Psoas muscle (tissue), 8 donors: Measurements from ENCODE around the gene ATIC. TPM values are rescaled to one million over a fixed set of nuclear protein-coding genes. Genes with fewer than 3 reads are reported as not detected.

ENCODE experiments used
- ATAC-seq, 4 donors: fragments of 200-7000 bp; cut with Tn5 transposase; one replicate each; pipeline ENCODE4 v1.9.1; 2020; ENCODE audit warnings: moderate library complexity in 3 of 4, mild to moderate bottlenecking in 2 of 4
- DNase-seq, 2 donors: peaks; one replicate each; pipeline ENCODE4 v3.0.0-alpha.2; 2020
- H3K27ac ChIP-seq: fragments of 200-600 bp; one replicate; pipeline ENCODE4 v1.8.0; 2022
- H3K27me3 ChIP-seq, 3 donors: fragments of 200-600 bp in 1 of 3; one replicate each; pipeline versions ENCODE4 v1.6.1 to v1.8.0; 2013 to 2022; ENCODE audit warnings: low read length in 2 of 3, mild to moderate bottlenecking in 2 of 3, moderate library complexity in 1 of 3; ENCODE audit not compliant: insufficient read depth in 3 of 3
- H3K36me3 ChIP-seq, 2 donors: fragments of 200-600 bp in 1 of 2; one replicate each; pipeline versions ENCODE4 v1.6.1 to v1.8.0; 2013 to 2022; ENCODE audit warnings: low read depth in 1 of 2, mild to moderate bottlenecking in 1 of 2, moderate library complexity in 1 of 2; ENCODE audit not compliant: insufficient read depth in 1 of 2
- H3K4me1 ChIP-seq: fragments of 200-600 bp; one replicate; pipeline ENCODE4 v1.8.0; 2022
- H3K4me3 ChIP-seq: fragments of 200-600 bp; one replicate; pipeline ENCODE4 v1.8.0; 2022; ENCODE audit warnings: mild to moderate bottlenecking
- H3K9me3 ChIP-seq: fragments of 200-600 bp; one replicate; pipeline ENCODE4 v1.8.0; 2022
- CTCF ChIP-seq: fragments of 200-600 bp; IDR thresholded peaks from one replicate; pipeline ENCODE4 v1.8.0; 2022; ENCODE audit warnings: antibody characterized with exemption
- WGBS, 3 donors: extraction: QIAGEN DNeasy Blood & Tissue Kit; methylation state at CpG; one replicate each; pipeline versions ENCODE4 v1.1.6 to v1.1.7; 2013; 5-methylcytosine and 5-hydroxymethylcytosine counted together
- intact Hi-C, 2 donors: fragments of 100-400 bp; cut with DNase I; formaldehyde crosslinking; loops; one replicate each; pipeline versions ENCODE4 v1.11.0 to v1.14.2; 2022
- polyA plus RNA-seq, 3 donors: library from polyadenylated mRNA; stranded (reverse); fragments of 200-250 nt; gene quantifications; one replicate each; pipeline ENCODE4 v1.2.3, GENCODE V29; 2013
- total RNA-seq, 4 donors: library from RNA; stranded (reverse); fragmentation: NEBNext Ultra II Directional in 2 of 4; extraction: Animal tissue kit (Norgen Biotek cat#: 25700) in 2 of 4; gene quantifications; one replicate each; pipeline versions ENCODE4 v1.2.1 to v1.2.4, GENCODE V29; 2021 to 2023
- donor health status: healthy with polysubstance abuse.
- donor health status: DM: no; HTN: no; CAD: no; lungs with moderate emphysema.
- donor health status: Bipolar disorder and iron deficiency.
- donor health status: healthy.
- donor health status: DM: yes; HTN: yes; CAD: no.
- donor health status: DM: no; HTN: no; CAD: no.
- donor health status: DM: no; HTN: no; CAD: no.
- donor health status: DM: yes; HTN: yes; CAD: no.

Gene ATIC
- total and polyA plus RNA-seq, 7 donors = 50.9 to 147 (median 83.8) TPM

GRCh38 chr2:215362562-215362904, 50.7 kb downstream of the ATIC start:
- no peak for TF ChIP-seq CTCF
- peaks cover 3 to 65% of the 10 kb centered on the region in 2 donors for H3K36me3 ChIP-seq
- H3K27me3 ChIP-seq = no peaks in the 10 kb centered on the region
- no peak overlapping the region for H3K27ac ChIP-seq
- no peaks in the 10 kb centered on the region for H3K4me1 ChIP-seq
- 94 to 96% (median 95%) methylated on average over 8 of the region's 8 CpGs for WGBS, 3 donors
- ATAC-seq (no peak), DNase-seq (no peak)
- H3K9me3 ChIP-seq = no peaks in the 10 kb centered on the region
- H3K4me3 ChIP-seq = no peak overlapping the region
- intact Hi-C loops = no loop called here

DNA sequence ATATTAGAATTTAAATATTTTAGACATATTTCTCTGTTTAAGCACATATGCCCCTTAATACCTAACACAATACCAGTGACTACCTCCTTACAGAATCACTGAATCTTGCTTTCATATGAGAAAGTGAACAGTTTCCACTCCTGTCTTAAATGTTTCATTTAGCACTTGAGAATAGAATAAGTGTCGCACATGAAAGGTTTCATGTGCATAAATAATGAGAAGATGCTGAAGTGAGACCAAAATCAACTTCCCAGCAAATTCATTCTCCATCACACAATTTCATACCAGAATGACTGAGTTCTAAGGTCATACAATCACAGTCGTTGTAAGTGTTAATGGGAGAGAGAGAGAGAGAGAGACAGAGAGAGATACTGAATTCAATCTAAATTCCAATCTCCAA, 51.2 kb downstream of the ATIC start:
- Histone ChIP-seq H3K27ac (no peak overlapping the region), H3K36me3 (peaks cover 3 to 70% of the 10 kb centered on the region in 2 donors), H3K4me3 (no peak overlapping the region), H3K27me3 (no peaks in the 10 kb centered on the region), H3K4me1 (no peaks in the 10 kb centered on the region), H3K9me3 (no peaks in the 10 kb centered on the region)
- WGBS, 3 donors = 80 to 83% (median 83%) methylated on average over 2 of the region's 2 CpGs
- intact Hi-C loops = no loop called here
- TF ChIP-seq CTCF = no peak
- DNase-seq (no peak), ATAC-seq (no peak)

GRCh38 chr2:215363461-215364156, 51.8 kb downstream of the ATIC start:
- no peaks in the 10 kb centered on the region for H3K4me1 ChIP-seq
- H3K36me3 ChIP-seq = peaks cover 3 to 71% of the 10 kb centered on the region in 2 donors
- H3K9me3 ChIP-seq = no peaks in the 10 kb centered on the region
- no peak overlapping the region for H3K4me3 ChIP-seq
- ATAC-seq (no peak), DNase-seq (no peak)
- H3K27ac ChIP-seq = no peak overlapping the region
- TF ChIP-seq CTCF = no peak
- WGBS, 3 donors = 70 to 83% (median 81%) methylated on average over 2 of the region's 2 CpGs
- H3K27me3 ChIP-seq = no peaks in the 10 kb centered on the region
- intact Hi-C loops = no loop called here

DNA sequence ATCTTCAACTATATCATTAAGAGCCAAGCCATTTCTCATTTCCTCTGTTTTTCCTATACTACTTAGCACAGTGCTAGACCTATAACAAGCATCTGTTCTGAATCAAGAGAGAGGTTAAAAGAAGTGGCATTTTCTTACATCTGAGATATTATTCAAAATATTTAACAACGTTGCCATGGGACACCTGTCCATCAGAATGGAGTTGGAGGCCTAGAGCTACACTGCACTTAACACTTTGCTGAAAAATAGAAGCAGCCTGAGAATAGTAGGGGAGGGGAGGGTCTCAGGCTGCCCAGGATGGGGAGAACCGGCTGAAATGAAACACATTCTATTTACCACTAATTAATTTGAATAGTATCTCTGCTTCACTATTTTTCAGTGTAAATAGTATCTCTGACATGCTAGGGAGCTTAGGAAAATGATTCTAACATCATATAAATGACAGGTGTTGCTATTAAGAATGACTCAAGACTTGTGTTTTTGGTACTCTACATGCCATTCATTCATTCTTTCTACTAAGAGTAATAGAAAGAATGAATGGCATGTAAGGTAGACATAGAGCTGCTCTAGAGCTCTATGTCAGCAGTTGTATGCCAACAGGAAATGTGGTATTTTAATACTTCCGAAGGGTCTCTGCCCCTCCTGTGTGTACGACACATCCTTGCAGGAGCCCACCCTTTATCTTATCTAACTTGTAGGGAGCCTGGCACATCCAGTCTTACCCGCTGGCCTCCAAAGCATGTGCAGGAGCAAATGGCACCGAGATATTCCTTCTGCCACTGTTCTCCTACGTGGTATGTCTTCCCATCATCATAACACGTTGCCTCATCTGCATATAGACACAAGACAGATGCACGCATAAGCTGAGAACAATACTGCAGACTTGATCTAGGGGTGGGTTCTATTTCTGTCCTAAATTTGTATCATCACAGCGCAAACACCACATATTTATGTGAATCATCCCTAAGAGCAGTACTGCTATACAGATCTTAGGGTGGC, 52.6 kb downstream of the ATIC start:
- H3K27ac ChIP-seq = no peak overlapping the region
- H3K36me3 ChIP-seq = peaks cover 3 to 75% of the 10 kb centered on the region in 2 donors
- TF ChIP-seq CTCF = no peak
- no peak for DNase-seq
- WGBS, 3 donors = 88 to 90% (median 88%) methylated on average over 10 of the region's 10 CpGs
- intact Hi-C loops = no loop called here
- H3K4me1 ChIP-seq = no peaks in the 10 kb centered on the region
- H3K27me3 ChIP-seq = no peaks in the 10 kb centered on the region
- H3K4me3 ChIP-seq = no peak overlapping the region
- ATAC-seq = no peak
- H3K9me3 ChIP-seq = no peaks in the 10 kb centered on the region
